Pancreas (tissue), 10 donors: ENCODE results near the gene PIK3C3. TPM values are rescaled to one million over a fixed set of nuclear protein-coding genes. Genes with fewer than 3 reads are reported as not detected.
"Not testable (repeated sequence)": the region's sequence is repeated elsewhere in the genome, so short reads cannot be mapped to it uniquely, and the experiment has no call there.

ENCODE experiments used
- ATAC-seq, 4 donors: fragments of 200-7000 bp; cut with Tn5 transposase; one replicate each; pipeline versions ENCODE4 v1.8.0 to v1.9.1; 2020; ENCODE audit warnings: mild to moderate bottlenecking in 4 of 4, moderate library complexity in 4 of 4
- DNase-seq, 6 donors: peaks; one replicate each; pipeline ENCODE4 v3.0.0-alpha.2; 2020
- FAIRE-seq: peaks from 2 replicates; lab custom pipeline; 2012; peaks lifted over from hg19 to GRCh38; lab: Jason Lieb, UNC
- H3K27ac ChIP-seq, 4 donors: fragments of 200-600 bp; sonication (generic); 1 replicate in 3 of 4; 2 replicates in 1 of 4; pipeline versions ENCODE4 v1.5.0 to v1.8.0; 2020
- H3K27me3 ChIP-seq, 4 donors: fragments of 200-600 bp; one replicate each; pipeline ENCODE4 v1.8.0; 2021
- H3K36me3 ChIP-seq, 3 donors: fragments of 200-600 bp; sonication (generic) in 1 of 3; one replicate each; pipeline versions ENCODE4 v1.5.0 to v1.8.0; 2020 to 2021
- H3K4me1 ChIP-seq, 3 donors: fragments of 200-600 bp; one replicate each; pipeline ENCODE4 v1.8.0; 2021
- H3K4me3 ChIP-seq, 4 donors: fragments of 200-600 bp; sonication (generic) in 2 of 4; one replicate each; pipeline versions ENCODE4 v1.5.0 to v1.8.0; 2020 to 2021
- H3K9me3 ChIP-seq, 4 donors: fragments of 200-600 bp; one replicate each; pipeline ENCODE4 v1.8.0; 2021
- WGBS, 2 donors: extraction: QIAGEN DNeasy Blood & Tissue Kit; methylation state at CpG; one replicate each; pipeline ENCODE4 v1.1.7; 2013; 5-methylcytosine and 5-hydroxymethylcytosine counted together
- intact Hi-C, 3 donors: fragments of 100-400 bp; cut with DNase I; formaldehyde crosslinking; loops; one replicate each; pipeline versions ENCODE4 v1.11.1 to v1.14.2; 2022
- polyA plus RNA-seq, 2 donors: library from polyadenylated mRNA; stranded (reverse); fragments of 200-250 nt; gene quantifications; one replicate each; pipeline ENCODE4 v1.2.3, GENCODE V29; 2013
- total RNA-seq, 6 donors: library from RNA; stranded (reverse); fragmentation: NEBNext Ultra II Directional in 4 of 6; extraction: Animal tissue kit (Norgen Biotek cat#: 25700) in 4 of 6; gene quantifications; one replicate each; pipeline versions ENCODE4 v1.2.1 to v1.2.4, GENCODE V29; 2021 to 2023
- TF ChIP-seq, protein P1 (sequence below), 4 donors: fragments of 200-600 bp; sonication (generic) in 3 of 4; IDR thresholded peaks; one replicate each; pipeline versions ENCODE4 v1.5.0 to v1.8.0; 2021; ENCODE audit warnings: antibody characterized with exemption in 4 of 4
- donor health status: healthy with polysubstance abuse.
- donor health status: DM: no; HTN: no; CAD: no; lungs with moderate emphysema.
- donor health status: DM: no; HTN: no; CAD: no.
- donor health status: control.
- donor health status: control.
- donor health status: Bipolar disorder and iron deficiency.
- donor health status: DM: yes; HTN: yes; CAD: no.
- donor health status: DM: no; HTN: no; CAD: no.
- donor health status: DM: no; HTN: no; CAD: no.
- donor health status: DM: yes; HTN: yes; CAD: no.

PIK3C3 gene
- total and polyA plus RNA-seq, 8 donors = 15.4 to 32.3 (median 19.5) TPM

DNA sequence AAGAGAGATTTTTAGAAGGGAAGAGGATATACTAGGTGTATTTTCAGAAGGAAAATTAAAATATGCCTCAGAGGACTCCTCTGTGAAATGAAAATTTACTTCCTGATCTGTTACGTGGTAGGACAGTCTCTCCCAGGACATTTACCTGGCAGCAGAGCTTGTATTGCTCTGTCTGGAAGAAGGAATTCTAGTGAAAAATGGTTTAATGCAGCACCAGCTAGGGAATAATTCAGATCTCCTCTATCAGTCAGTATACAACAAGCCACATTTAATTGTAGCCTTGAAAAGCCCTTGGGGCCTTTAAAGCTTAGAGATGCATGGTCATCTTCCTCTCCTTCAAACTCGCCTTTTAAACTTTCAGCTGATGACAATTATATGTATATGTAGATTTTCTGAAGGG lies 49.6 kb downstream of the PIK3C3 start:
- ATAC-seq = no peak
- no peak for DNase-seq
- FAIRE-seq = no peak
- no peaks in the 10 kb centered on the region for H3K27me3 ChIP-seq
- no peak overlapping the region for H3K27ac ChIP-seq
- no peaks in the 10 kb centered on the region for H3K4me1 ChIP-seq
- 91 to 96% methylated on average over 2 of the region's 2 CpGs for WGBS, 2 donors
- TF ChIP-seq, protein P1, sequence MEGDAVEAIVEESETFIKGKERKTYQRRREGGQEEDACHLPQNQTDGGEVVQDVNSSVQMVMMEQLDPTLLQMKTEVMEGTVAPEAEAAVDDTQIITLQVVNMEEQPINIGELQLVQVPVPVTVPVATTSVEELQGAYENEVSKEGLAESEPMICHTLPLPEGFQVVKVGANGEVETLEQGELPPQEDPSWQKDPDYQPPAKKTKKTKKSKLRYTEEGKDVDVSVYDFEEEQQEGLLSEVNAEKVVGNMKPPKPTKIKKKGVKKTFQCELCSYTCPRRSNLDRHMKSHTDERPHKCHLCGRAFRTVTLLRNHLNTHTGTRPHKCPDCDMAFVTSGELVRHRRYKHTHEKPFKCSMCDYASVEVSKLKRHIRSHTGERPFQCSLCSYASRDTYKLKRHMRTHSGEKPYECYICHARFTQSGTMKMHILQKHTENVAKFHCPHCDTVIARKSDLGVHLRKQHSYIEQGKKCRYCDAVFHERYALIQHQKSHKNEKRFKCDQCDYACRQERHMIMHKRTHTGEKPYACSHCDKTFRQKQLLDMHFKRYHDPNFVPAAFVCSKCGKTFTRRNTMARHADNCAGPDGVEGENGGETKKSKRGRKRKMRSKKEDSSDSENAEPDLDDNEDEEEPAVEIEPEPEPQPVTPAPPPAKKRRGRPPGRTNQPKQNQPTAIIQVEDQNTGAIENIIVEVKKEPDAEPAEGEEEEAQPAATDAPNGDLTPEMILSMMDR (IDR thresholded peaks at IDR 0.05) = no peak
- intact Hi-C loops = no loop called here
- peaks cover 0 to 44% (median 0%) of the 10 kb centered on the region in 3 donors for H3K36me3 ChIP-seq
- no peak overlapping the region for H3K4me3 ChIP-seq
- H3K9me3 ChIP-seq = no peaks in the 10 kb centered on the region

DNA sequence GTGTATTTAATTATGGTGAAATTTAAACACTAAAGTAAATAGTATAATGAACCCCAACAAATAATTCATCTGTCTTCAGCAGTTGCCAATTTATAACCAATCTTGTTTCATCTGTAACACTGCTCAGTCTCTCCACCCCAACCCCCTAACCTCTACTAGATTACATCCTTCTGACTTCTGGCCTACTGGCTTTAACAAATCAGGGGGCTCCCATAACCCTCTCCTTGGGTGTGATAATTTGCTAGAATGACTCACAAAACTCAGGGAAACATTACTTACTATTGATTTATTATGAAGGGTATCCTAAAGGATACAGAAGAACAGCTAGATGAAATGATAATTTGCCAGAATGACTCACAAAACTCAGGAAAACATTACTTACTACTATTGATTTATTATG lies 50.7 kb downstream of the PIK3C3 start:
- DNase-seq = no peak
- Histone ChIP-seq H3K27ac (no peak overlapping the region), H3K36me3 (peaks cover 0 to 39% (median 0%) of the 10 kb centered on the region in 3 donors), H3K27me3 (no peaks in the 10 kb centered on the region), H3K9me3 (no peaks in the 10 kb centered on the region), H3K4me3 (peak overlapping the region in 1 of 4 donors; percentile 1), H3K4me1 (no peaks in the 10 kb centered on the region)
- FAIRE-seq = no peak
- no peak for ATAC-seq
- TF ChIP-seq, protein P1 (IDR thresholded peaks at IDR 0.05) = no peak
- intact Hi-C loops = no loop called here

DNA sequence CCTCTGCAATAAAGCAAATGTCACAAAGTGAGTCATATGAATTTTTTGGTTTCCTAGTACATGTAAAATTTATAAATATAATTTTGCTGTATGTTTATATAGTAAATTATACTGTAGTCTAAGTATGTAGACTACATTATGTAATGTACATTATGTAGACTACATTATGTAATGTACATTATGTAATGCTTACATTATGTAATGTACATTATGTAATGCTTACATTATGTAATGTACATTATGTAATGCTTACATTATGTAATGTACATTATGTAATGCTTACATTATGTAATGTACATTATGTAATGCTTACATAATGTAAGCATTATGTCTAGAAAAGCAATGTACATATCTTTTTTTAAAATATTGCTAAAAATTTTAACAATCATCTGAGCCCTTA lies 54.4 kb downstream of the PIK3C3 start:
- H3K4me1 ChIP-seq, H3K9me3 ChIP-seq, H3K27ac ChIP-seq, ATAC-seq, H3K27me3 ChIP-seq, DNase-seq, intact Hi-C loops, H3K4me3 ChIP-seq: not testable (repeated sequence)
- peak; percentile 98 for FAIRE-seq
- H3K36me3 ChIP-seq = peaks cover 0 to 24% (median 0%) of the 10 kb centered on the region in 3 donors

DNA sequence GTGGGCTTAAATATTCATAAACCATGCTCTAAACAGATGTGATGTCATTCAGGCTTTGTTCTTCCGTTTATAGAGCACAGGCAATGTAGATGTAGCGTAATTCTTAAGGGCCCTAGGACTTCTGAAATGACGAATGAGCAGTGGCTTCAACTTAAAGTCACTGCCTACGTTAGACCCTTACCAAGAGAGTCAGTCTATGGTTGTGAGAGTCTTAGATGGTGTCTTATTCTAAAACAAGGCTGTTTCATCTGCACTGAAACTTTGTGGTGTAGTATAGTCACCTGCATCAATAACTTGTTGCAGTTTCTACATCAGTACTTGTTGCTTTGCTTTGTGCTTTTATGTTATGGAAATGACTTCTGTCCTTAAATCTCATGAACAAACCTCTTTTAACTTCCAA lies 56.0 kb downstream of the PIK3C3 start:
- ATAC-seq (no peak), FAIRE-seq (no peak), DNase-seq (no peak)
- intact Hi-C loops = no loop called here
- Histone ChIP-seq H3K4me1 (no peaks in the 10 kb centered on the region), H3K4me3 (no peak overlapping the region), H3K9me3 (no peaks in the 10 kb centered on the region), H3K27ac (no peak overlapping the region), H3K27me3 (no peaks in the 10 kb centered on the region), H3K36me3 (peaks cover 0 to 22% (median 0%) of the 10 kb centered on the region in 3 donors)
- TF ChIP-seq, protein P1 (IDR thresholded peaks at IDR 0.05) = no peak
- 95 to 97% methylated on average over 4 of the region's 4 CpGs for WGBS, 2 donors

GRCh38 chr18:42018831-42019230 lies 63.8 kb downstream of the PIK3C3 start:
- no peak for FAIRE-seq
- WGBS, 2 donors = 81 to 91% methylated on average over 4 of the region's 4 CpGs
- TF ChIP-seq, protein P1 (IDR thresholded peaks at IDR 0.05) = no peak
- Histone ChIP-seq H3K9me3 (no peaks in the 10 kb centered on the region), H3K27ac (no peak overlapping the region), H3K36me3 (peaks cover 0 to 11% (median 3%) of the 10 kb centered on the region in 3 donors), H3K27me3 (no peaks in the 10 kb centered on the region), H3K4me3 (no peak overlapping the region), H3K4me1 (no peaks in the 10 kb centered on the region)
- no peak for ATAC-seq
- DNase-seq = no peak
- intact Hi-C loops = no loop called here
